Coronary artery (tissue), 2 donors: ENCODE results near the gene MLYCD.

ENCODE experiments used
- DNase-seq: peaks from one replicate; pipeline ENCODE4 v3.0.0-alpha.2; 2017; ENCODE audit warnings: low spot score
- H3K27ac ChIP-seq, 2 donors: fragments of 200-600 bp; sonication (generic); one replicate each; pipeline ENCODE4 v1.5.1; 2016 to 2019
- H3K4me3 ChIP-seq: fragments of 200-600 bp; sonication (generic); 2 replicates; pipeline ENCODE4 v1.5.1; 2016; ENCODE audit warnings: mild to moderate bottlenecking, moderate library complexity
- TF ChIP-seq, protein P1 (sequence below): fragments of 200-600 bp; sonication (generic); IDR thresholded peaks from one replicate; pipeline ENCODE4 v1.5.1; 2019; ENCODE audit warnings: antibody characterized with exemption

Gene MLYCD

DNA sequence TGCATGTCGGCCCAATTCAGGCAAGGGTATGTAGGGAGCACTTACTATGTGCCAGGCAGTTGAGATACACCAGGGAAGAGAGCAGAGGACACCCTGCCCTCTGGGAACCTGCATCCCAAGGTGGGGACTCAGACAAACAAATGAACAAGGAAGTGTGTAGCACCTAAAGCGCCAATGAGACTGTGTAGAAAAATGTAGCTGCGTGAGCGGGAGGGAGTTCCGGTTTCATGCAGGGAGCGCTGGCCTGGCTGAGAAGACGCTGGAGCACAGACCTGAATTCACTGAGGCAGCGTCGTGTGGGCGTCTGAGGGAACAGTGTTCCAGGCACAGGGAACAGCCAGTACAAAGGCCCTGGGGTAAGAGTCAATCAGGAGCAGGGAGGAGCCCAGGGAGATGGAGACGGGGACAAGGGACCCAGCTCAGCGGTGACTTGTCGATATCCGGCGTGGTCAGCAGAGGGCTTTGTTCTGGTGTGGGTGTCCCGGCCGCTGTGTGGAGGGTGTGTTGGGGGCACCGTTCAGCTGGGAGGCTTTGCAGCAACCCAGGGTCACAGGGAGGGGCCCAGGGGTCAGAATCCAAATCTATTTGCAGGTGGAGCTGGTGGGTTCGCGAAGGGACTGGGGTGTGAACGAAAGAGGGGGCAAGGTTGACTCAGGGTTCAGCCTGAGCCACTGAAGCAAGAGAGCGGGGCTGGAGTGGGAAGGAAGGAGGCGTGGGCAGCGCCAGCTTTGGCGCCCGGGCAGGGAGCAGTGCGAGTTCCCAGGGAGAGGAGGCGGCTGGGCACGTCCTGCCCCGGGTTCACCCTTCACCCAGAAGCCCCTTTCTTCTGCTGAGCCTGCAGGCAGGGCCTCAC is 36.3 kb downstream of the MLYCD start:
- no peak for DNase-seq
- TF ChIP-seq, protein P1, sequence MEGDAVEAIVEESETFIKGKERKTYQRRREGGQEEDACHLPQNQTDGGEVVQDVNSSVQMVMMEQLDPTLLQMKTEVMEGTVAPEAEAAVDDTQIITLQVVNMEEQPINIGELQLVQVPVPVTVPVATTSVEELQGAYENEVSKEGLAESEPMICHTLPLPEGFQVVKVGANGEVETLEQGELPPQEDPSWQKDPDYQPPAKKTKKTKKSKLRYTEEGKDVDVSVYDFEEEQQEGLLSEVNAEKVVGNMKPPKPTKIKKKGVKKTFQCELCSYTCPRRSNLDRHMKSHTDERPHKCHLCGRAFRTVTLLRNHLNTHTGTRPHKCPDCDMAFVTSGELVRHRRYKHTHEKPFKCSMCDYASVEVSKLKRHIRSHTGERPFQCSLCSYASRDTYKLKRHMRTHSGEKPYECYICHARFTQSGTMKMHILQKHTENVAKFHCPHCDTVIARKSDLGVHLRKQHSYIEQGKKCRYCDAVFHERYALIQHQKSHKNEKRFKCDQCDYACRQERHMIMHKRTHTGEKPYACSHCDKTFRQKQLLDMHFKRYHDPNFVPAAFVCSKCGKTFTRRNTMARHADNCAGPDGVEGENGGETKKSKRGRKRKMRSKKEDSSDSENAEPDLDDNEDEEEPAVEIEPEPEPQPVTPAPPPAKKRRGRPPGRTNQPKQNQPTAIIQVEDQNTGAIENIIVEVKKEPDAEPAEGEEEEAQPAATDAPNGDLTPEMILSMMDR, result no peak
- H3K27ac ChIP-seq, result no peak overlapping the region
- no peak overlapping the region for H3K4me3 ChIP-seq

GRCh38 chr16:83935858-83936255 is 36.9 kb downstream of the MLYCD start:
- TF ChIP-seq, protein P1, result no peak
- no peak for DNase-seq
- Histone ChIP-seq H3K27ac (no peak overlapping the region), H3K4me3 (no peak overlapping the region)

GRCh38 chr16:83936581-83937165 is 37.8 kb downstream of the MLYCD start:
- Histone ChIP-seq H3K27ac (no peak overlapping the region), H3K4me3 (no peak overlapping the region)
- DNase-seq, result no peak
- TF ChIP-seq, protein P1, result no peak

- Histone ChIP-seq H3K27ac (no peak overlapping the region), H3K4me3 (no peak overlapping the region)
- no peak for DNase-seq
- TF ChIP-seq, protein P1, result no peak
These were observed 38.4 kb downstream of the MLYCD start for GRCh38 chr16:83937267-83937666.

DNA sequence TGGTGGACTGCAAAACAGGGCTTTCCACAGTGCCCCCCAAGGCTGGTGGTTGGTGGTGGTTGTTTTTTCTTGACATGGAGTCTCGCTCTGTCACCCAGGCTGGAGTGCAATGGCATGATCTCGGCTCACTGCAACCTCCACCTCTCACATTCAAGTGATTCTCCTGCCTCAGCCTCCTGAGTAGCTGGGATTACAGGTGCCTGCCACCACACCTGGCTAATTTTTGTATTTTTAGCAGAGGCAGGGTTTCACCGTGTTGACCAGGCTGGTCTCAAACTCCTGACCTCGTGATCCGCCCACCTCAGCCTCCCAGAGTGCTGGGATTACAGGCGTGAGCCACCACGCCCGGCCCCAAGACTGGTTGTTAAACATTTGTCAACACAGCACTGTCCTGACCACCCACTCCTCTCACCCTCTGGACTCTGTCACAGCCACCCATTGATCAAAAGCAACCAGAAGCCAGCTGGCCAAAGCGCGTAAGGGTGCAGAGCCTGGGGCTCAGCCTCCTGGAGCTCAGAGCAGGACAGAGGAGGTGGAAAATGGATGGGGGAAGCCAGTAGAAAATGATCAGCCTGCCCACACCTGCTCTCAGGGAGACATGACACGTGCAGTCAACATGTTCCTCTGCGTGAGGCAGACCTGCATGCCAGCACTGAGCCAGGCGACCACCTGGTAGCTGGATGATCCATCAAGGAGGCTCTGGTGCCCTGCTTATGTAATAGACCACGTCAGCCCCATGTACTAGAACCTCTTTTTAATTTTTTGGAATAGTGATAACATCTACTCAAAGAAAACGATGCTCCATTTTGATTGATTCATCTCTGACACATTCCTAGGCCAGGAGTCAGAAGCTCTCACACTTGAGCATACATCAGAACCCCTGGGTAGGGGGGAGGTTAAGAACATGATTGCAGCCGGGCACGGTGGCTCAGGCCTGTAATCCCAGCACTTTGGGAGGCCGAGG is 39.3 kb downstream of the MLYCD start:
- TF ChIP-seq, protein P1, result no peak
- Histone ChIP-seq H3K4me3 (no peak overlapping the region), H3K27ac (no peak overlapping the region)
- DNase-seq, result no peak

GRCh38 chr16:83939266-83939855 is 40.4 kb downstream of the MLYCD start:
- TF ChIP-seq, protein P1, result no peak
- H3K27ac ChIP-seq, result peak overlapping the region in 1 of 2 donors; percentile 10
- DNase-seq, result no peak
- H3K4me3 ChIP-seq, result no peak overlapping the region
